Measurements from ENCODE around the gene ANO2. TPM values are rescaled to one million over a fixed set of nuclear protein-coding genes. Genes with fewer than 3 reads are reported as not detected.

ANO2 gene
- total RNA-seq, 4 donors from 2014 or later: 0.59 to 51.7 (median 15.1) TPM

- no peak for TF ChIP-seq CTCF (IDR thresholded peaks at IDR 0.05)
- no peak for TF ChIP-seq POLR2A (IDR thresholded peaks at IDR 0.05)
- intact Hi-C loops (cut with DNase I; ENCODE audit: low total_unique reads): no loop called here
- Histone ChIP-seq H3K4me1 (no peaks in the 10 kb centered on the region), H3K9me3 (no peaks in the 10 kb centered on the region), H3K36me3 (no peaks in the 10 kb centered on the region), H3K27me3 (no peaks in the 10 kb centered on the region), H3K4me3 (no peak overlapping the region), H3K27ac (no peak overlapping the region)
- DNase-seq: no peak
These were observed 316.6 kb downstream of the ANO2 start for GRCh38 chr12:5628501-5628900.

GRCh38 chr12:5627053-5627630, 317.9 kb downstream of the ANO2 start:
- no peak for DNase-seq
- no peak overlapping the region for H3K27ac ChIP-seq
- no peaks in the 10 kb centered on the region for H3K36me3 ChIP-seq
- TF ChIP-seq POLR2A (IDR thresholded peaks at IDR 0.05): no peak
- no peak for TF ChIP-seq CTCF (IDR thresholded peaks at IDR 0.05)
- intact Hi-C loops (cut with DNase I; ENCODE audit: low total_unique reads): no loop called here
- H3K27me3 ChIP-seq: no peaks in the 10 kb centered on the region
- H3K4me1 ChIP-seq: no peaks in the 10 kb centered on the region
- H3K4me3 ChIP-seq: no peak overlapping the region
- no peaks in the 10 kb centered on the region for H3K9me3 ChIP-seq

GRCh38 chr12:5626151-5626550, 318.9 kb downstream of the ANO2 start:
- Histone ChIP-seq H3K27me3 (no peaks in the 10 kb centered on the region), H3K9me3 (no peaks in the 10 kb centered on the region), H3K36me3 (no peaks in the 10 kb centered on the region), H3K27ac (no peak overlapping the region), H3K4me1 (no peaks in the 10 kb centered on the region), H3K4me3 (no peak overlapping the region)
- TF ChIP-seq CTCF (IDR thresholded peaks at IDR 0.05) (no peak), POLR2A (IDR thresholded peaks at IDR 0.05) (no peak)
- no peak for DNase-seq
- intact Hi-C loops (cut with DNase I; ENCODE audit: low total_unique reads): no loop called here

- Histone ChIP-seq H3K4me3 (no peak overlapping the region), H3K27me3 (no peaks in the 10 kb centered on the region), H3K36me3 (no peaks in the 10 kb centered on the region), H3K9me3 (no peaks in the 10 kb centered on the region), H3K4me1 (no peaks in the 10 kb centered on the region), H3K27ac (no peak overlapping the region)
- TF ChIP-seq POLR2A (IDR thresholded peaks at IDR 0.05): no peak
- TF ChIP-seq CTCF (IDR thresholded peaks at IDR 0.05): no peak
- no peak for DNase-seq
- intact Hi-C loops (cut with DNase I; ENCODE audit: low total_unique reads): no loop called here
These were observed 320.4 kb downstream of the ANO2 start for GRCh38 chr12:5624486-5625272.

GRCh38 chr12:5623411-5623810, 321.6 kb downstream of the ANO2 start:
- Histone ChIP-seq H3K27ac (no peak overlapping the region), H3K9me3 (no peaks in the 10 kb centered on the region), H3K4me3 (no peak overlapping the region), H3K27me3 (no peaks in the 10 kb centered on the region), H3K4me1 (no peaks in the 10 kb centered on the region), H3K36me3 (no peaks in the 10 kb centered on the region)
- intact Hi-C loops (cut with DNase I; ENCODE audit: low total_unique reads): no loop called here
- DNase-seq: no peak
- no peak for TF ChIP-seq POLR2A (IDR thresholded peaks at IDR 0.05)
- no peak for TF ChIP-seq CTCF (IDR thresholded peaks at IDR 0.05)

All from uterus (tissue), 4 donors.